Activated naive CD8-positive, alpha-beta T cell treated with anti-CD3 and anti-CD28 coated beads, Interleukin-2, amount 10 ng/mL, durations not matched to agents 7 days and 5 days (primary cell): ENCODE results near the gene GAPDH. TPM values are rescaled to one million over a fixed set of nuclear protein-coding genes. Genes with fewer than 3 reads are reported as not detected.
"Not testable (repeated sequence)": the region's sequence is repeated elsewhere in the genome, so short reads cannot be mapped to it uniquely, and the experiment has no call there.

Source experiments
- ATAC-seq: fragments of 150-1000 bp; cut with Tn5 transposase; one replicate; pipeline ENCODE4 v1.10.0; 2021; ENCODE audit warnings: low read depth, moderate library complexity
- POLR2A ChIA-PET: fragments of 350-600 bp; sonication (Branson Sonifier 250); formaldehyde crosslinking; loops from one replicate; lab custom pipeline; 2021; ENCODE audit warnings: antibody characterized with exemption; lab: Charles Lee
- DNase-seq: peaks from one replicate; pipeline ENCODE4 v3.0.0; 2021
- H3K27ac Mint-ChIP-seq: one replicate; pipeline ENCODE4 v1.8.0; 2022; ENCODE audit warnings: mild to moderate bottlenecking, mixed read lengths
- H3K27me3 Mint-ChIP-seq: one replicate; pipeline ENCODE4 v1.8.0; 2022; ENCODE audit warnings: mild to moderate bottlenecking, moderate library complexity, mixed read lengths
- H3K36me3 Mint-ChIP-seq: one replicate; pipeline ENCODE4 v1.8.0; 2021; ENCODE audit warnings: mild to moderate bottlenecking, mixed read lengths
- H3K4me1 Mint-ChIP-seq: one replicate; pipeline ENCODE4 v1.8.0; 2021; ENCODE audit warnings: mixed read lengths
- H3K4me3 Mint-ChIP-seq: one replicate; pipeline ENCODE4 v1.8.0; 2022; ENCODE audit warnings: mild to moderate bottlenecking, moderate library complexity, mixed read lengths
- H3K9me3 Mint-ChIP-seq: one replicate; pipeline ENCODE4 v1.8.0; 2021; ENCODE audit warnings: mixed read lengths
- total RNA-seq, 2 experiments: library from RNA; stranded (reverse); gene quantifications; one replicate each; pipeline ENCODE4 v1.2.3, GENCODE V29; 2021

GAPDH gene
- total RNA-seq = 1,000 to 10,000 TPM; 4,618 to 4,824 TPM

- H3K36me3 Mint-ChIP-seq = peaks cover 61% of the 10 kb centered on the region
Measured at GRCh38 chr12:6533923-6534694, at the start of gene GAPDH. TSS of gene GAPDH (plus strand) at chr12:6534517. CDS start at chr12:6534833, 316 bp downstream.

DNA sequence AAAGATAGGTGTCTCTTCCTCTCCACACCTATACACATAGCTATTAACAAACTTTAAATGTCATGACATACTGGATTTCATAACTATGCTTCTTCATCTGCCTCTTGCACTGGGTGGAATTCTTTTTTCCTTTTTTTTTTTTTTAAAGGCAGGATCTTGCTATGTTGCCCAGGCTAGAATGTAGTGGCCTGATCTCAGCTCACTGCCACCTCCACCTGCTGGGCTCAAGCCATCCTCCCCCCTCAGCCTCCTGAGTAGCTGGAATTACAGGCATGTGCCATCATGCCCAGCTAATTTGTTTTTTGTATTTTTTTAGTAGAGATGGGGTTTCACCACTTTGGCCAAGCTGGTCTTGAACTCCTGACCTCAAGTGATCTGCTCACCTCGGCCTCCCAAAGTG, 46.1 kb upstream of the GAPDH start:
- H3K36me3 Mint-ChIP-seq = peaks cover 7% of the 10 kb centered on the region
- H3K27ac Mint-ChIP-seq = no peak overlapping the region
- peaks cover 6% of the 10 kb centered on the region for H3K4me1 Mint-ChIP-seq
- H3K9me3 Mint-ChIP-seq = no peaks in the 10 kb centered on the region
- POLR2A ChIA-PET = interaction anchor here (0.7 to 1.1 kb wide), 3 partner anchors 17 to 64 kb away, joined by 4 to 8 read pairs (median 5); partner anchors contain the start of gene VAMP1
- DNase-seq (no peak), ATAC-seq (no peak)
- H3K4me3 Mint-ChIP-seq = no peak overlapping the region
- H3K27me3 Mint-ChIP-seq = no peaks in the 10 kb centered on the region

More at GRCh38 chr12:6533923-6534694, at the start of gene GAPDH:
- H3K4me1 Mint-ChIP-seq = peaks cover 37% of the 10 kb centered on the region
- POLR2A ChIA-PET = interaction anchor here (0.5 to 6.2 kb wide), 39 partner anchors 8 to 216 kb away, joined by 3 to 72 read pairs (median 5); partner anchors contain the start of genes CD27, COPS7A, MRPL51 and NOP2
- DNase-seq = peak; percentile 91
- H3K4me3 Mint-ChIP-seq = peak within 1 kb of the TSS; percentile 100
- H3K9me3 Mint-ChIP-seq = no peaks in the 10 kb centered on the region
- H3K27ac Mint-ChIP-seq = peak within 1 kb of the TSS; percentile 98
- no peaks in the 10 kb centered on the region for H3K27me3 Mint-ChIP-seq
- ATAC-seq = peak; percentile 62

DNA sequence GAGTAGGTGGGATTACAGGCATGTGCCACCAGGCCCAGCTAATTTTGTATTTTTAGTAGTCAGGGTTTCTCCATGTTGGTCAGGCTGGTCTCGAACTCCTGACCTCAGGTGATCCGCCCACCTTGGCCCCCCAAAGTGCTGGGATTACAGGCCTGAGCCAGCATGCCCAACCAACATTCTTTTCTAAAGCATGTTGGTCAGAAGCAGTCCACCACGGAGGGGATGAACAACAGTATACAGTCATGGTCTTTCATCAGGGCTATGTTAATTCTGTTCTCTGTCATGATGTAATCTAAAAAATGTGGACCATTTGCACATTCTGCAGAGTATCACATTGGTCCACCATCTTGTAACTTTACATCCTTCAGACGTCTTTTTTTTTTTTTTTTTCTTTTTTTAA, 44.9 kb upstream of the GAPDH start:
- Mint-ChIP-seq H3K4me3 (no peak overlapping the region), H3K36me3 (peaks cover 7% of the 10 kb centered on the region), H3K9me3 (no peaks in the 10 kb centered on the region), H3K27ac (no peak overlapping the region), H3K4me1 (peaks cover 6% of the 10 kb centered on the region), H3K27me3 (no peaks in the 10 kb centered on the region)
- DNase-seq = no peak
- POLR2A ChIA-PET = interaction anchor here (0.6 to 1.1 kb wide), 5 partner anchors 19 to 383 kb away, joined by 3 to 7 read pairs (median 4); partner anchors contain the start of gene VAMP1
- no peak for ATAC-seq

DNA sequence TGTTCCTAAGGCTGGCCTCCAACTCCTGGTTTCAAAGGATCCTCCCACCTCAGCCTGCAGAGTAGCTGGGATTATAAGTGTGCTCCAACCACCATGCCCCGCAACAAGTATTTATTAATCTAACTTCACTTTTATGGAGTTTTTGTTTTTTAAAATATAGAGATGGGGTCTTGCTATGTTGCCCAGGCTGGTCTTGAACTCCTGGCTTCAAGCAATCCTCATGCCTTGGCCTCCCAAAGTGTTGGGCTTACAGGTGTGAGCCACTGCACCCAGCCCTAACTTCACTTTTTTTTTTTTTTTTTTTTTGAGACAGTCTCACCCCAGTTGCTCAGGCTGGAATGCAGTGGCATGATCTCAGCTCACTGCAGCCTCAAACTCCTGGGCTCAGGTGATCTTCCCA, 43.6 kb upstream of the GAPDH start:
- H3K27me3 Mint-ChIP-seq, H3K4me3 Mint-ChIP-seq, DNase-seq, ATAC-seq, H3K9me3 Mint-ChIP-seq, H3K27ac Mint-ChIP-seq: not testable (repeated sequence)
- peaks cover 14% of the 10 kb centered on the region for H3K4me1 Mint-ChIP-seq
- H3K36me3 Mint-ChIP-seq = peaks cover 14% of the 10 kb centered on the region
- POLR2A ChIA-PET = interaction anchor here (0.8 to 5.6 kb wide), 3 partner anchors 20 to 233 kb away, joined by 3 to 108 read pairs (median 44); partner anchors contain the start of genes COPS7A, GAPDH and VAMP1

DNA sequence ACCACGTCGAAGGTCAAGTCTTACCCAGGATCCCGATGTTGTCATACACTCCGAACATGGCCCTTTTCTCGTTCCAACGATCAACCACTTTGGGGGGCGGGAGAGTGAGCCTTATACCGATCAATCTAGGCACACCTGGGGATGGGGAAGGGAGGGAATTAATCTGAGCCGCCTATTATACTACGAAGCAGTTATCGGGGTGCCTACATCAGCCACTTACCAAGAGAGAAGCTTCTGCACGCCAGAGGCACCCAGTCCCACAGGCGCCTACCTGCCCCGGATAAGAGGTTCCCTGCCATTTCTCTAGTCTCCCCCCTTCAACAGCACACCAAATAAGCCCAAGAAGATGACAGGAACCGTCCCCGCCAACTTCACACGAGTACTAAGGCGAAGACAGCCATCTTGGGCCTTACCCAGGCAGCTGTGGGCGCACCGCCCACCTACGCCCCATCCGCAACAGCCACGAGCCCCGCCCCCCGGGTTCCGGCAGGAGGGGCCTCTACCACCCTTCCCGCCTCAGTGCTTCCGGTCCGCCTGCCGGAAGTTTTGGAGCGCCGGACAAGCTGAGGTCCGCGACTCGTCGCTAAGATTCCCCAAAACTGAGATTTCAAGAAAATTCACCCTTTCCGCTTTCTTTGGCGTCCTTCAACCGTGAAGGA, 41.4 kb upstream of the GAPDH start, which contains the start of gene MRPL51:
TSS of gene MRPL51 (minus strand) at position 425 of the 659 bp plus-strand sequence. CDS start at position 299, 126 bp downstream.
- DNase-seq (peak; percentile 99), ATAC-seq (peak; percentile 66)
- no peaks in the 10 kb centered on the region for H3K9me3 Mint-ChIP-seq

DNA sequence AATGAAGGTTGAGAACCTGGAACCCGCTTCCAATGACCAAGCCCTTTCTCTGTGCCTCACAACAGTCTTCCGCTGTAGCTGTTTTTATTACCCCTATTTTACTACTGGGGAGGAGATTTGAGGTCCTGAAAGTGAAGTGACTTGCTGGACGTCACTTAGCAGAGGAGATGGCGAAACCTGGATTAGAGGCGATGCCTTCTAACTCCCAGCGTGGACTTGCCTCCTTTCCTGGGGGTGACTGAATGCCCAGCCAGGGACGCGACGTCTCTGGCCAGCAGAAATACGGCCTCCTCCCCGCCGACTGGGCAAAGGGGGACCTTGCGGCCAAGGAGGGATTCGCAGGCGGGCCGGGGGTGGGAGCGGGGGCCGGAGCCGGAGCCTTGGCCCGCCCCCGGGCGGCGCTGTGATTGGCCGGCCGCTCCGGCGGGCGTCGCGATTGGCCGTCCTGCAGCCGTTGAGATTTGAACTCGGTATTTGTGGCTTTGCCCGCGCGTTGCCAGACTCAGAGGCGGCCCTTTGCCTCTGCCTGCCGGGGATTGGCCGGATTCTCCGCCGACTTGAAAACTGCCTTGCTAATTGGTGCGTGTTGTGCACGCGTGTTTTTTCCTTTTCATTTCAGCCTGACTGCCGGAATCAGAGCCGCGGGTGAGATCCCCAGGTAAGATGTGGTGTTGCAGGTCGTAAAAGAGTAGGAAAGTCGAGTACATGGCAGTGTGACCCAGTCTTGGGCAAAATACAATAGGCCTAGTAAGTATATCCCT, 40.6 kb upstream of the GAPDH start, which contains the start of gene NCAPD2:
TSS of gene NCAPD2 (plus strand) at position 606 of the 761 bp plus-strand sequence. CDS start 997 bp downstream, outside the sequence.
- DNase-seq = peak; percentile 94
- H3K27ac Mint-ChIP-seq = peak within 1 kb of the TSS; percentile 97
- H3K4me1 Mint-ChIP-seq = peaks cover 28% of the 10 kb centered on the region
- ATAC-seq = peak; percentile 87
- H3K27me3 Mint-ChIP-seq = no peaks in the 10 kb centered on the region
- POLR2A ChIA-PET = interaction anchor here (0.6 to 5.6 kb wide), 30 partner anchors 9 to 453 kb away, joined by 3 to 108 read pairs (median 4); partner anchors contain the start of genes COPS7A, GAPDH, MLF2 and SPSB2
- peak within 1 kb of the TSS; percentile 97 for H3K4me3 Mint-ChIP-seq
- no peaks in the 10 kb centered on the region for H3K9me3 Mint-ChIP-seq
- peaks cover 25% of the 10 kb centered on the region for H3K36me3 Mint-ChIP-seq

More for the DNA sequence above, 41.4 kb upstream of the GAPDH start, which contains the start of gene MRPL51:
- Mint-ChIP-seq H3K27ac (peak within 1 kb of the TSS; percentile 97), H3K4me3 (peak within 1 kb of the TSS; percentile 97), H3K36me3 (peaks cover 24% of the 10 kb centered on the region), H3K27me3 (no peaks in the 10 kb centered on the region), H3K4me1 (peaks cover 25% of the 10 kb centered on the region)
- POLR2A ChIA-PET = interaction anchor here (0.6 to 5.6 kb wide), 23 partner anchors 9 to 453 kb away, joined by 3 to 108 read pairs (median 4); partner anchors contain the start of genes COPS7A, GAPDH, MLF2 and SPSB2

- Mint-ChIP-seq H3K36me3 (peaks cover 28% of the 10 kb centered on the region), H3K4me3 (peak overlapping the region; percentile 96), H3K4me1 (peaks cover 28% of the 10 kb centered on the region), H3K9me3 (no peaks in the 10 kb centered on the region), H3K27me3 (no peaks in the 10 kb centered on the region), H3K27ac (peak overlapping the region; percentile 97)
- ATAC-seq = peak; percentile 5
- POLR2A ChIA-PET = interaction anchor here (0.6 to 5.6 kb wide), 15 partner anchors 8 to 118 kb away, joined by 3 to 108 read pairs (median 3); partner anchors contain the start of genes GAPDH, NOP2 and VAMP1
- DNase-seq = no peak
Measured at GRCh38 chr12:6494258-6494743, 40.0 kb upstream of the GAPDH start.

DNA sequence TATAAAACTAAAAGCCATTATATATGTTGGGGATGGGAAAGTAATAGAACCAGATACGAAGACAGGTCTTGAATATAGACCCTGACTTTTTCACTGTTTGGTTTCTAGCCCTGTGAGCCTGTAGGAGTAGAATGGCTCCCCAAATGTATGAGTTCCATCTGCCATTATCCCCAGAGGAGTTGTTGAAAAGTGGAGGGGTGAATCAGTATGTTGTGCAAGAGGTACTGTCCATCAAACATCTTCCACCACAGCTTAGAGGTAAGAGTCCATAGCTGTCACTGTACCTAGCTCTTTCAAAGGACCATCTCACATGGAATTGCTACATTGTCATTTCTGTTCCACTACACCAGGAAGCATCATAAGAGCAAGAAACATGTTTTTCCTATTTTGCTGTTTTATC, 39.3 kb upstream of the GAPDH start:
- Mint-ChIP-seq H3K4me3 (peak overlapping the region; percentile 96), H3K27me3 (no peaks in the 10 kb centered on the region), H3K9me3 (no peaks in the 10 kb centered on the region), H3K4me1 (peaks cover 28% of the 10 kb centered on the region), H3K27ac (peak overlapping the region; percentile 97), H3K36me3 (peaks cover 28% of the 10 kb centered on the region)
- POLR2A ChIA-PET = interaction anchor here (0.6 to 5.6 kb wide), 16 partner anchors 9 to 169 kb away, joined by 3 to 108 read pairs (median 3); partner anchors contain the start of genes GAPDH, NOP2 and VAMP1
- no peak for ATAC-seq
- DNase-seq = no peak

- H3K4me3 Mint-ChIP-seq = peak overlapping the region; percentile 56
- H3K36me3 Mint-ChIP-seq = peaks cover 21% of the 10 kb centered on the region
- POLR2A ChIA-PET = interaction anchor here (0.6 to 3.9 kb wide), 7 partner anchors 9 to 44 kb away, joined by 3 to 36 read pairs (median 4); partner anchors contain the start of gene GAPDH
- not testable (repeated sequence) for H3K27me3 Mint-ChIP-seq, ATAC-seq, H3K9me3 Mint-ChIP-seq, DNase-seq, H3K27ac Mint-ChIP-seq
- H3K4me1 Mint-ChIP-seq = peaks cover 23% of the 10 kb centered on the region
Measured at GRCh38 chr12:6497291-6497690, 37.0 kb upstream of the GAPDH start.

GRCh38 chr12:6500466-6500865, 33.9 kb upstream of the GAPDH start:
- POLR2A ChIA-PET = interaction anchor here (0.8 to 1.7 kb wide), 5 partner anchors 30 to 75 kb away, joined by 3 to 5 read pairs (median 4); partner anchors contain the start of genes GAPDH and VAMP1
- Mint-ChIP-seq H3K27ac (no peak overlapping the region), H3K27me3 (no peaks in the 10 kb centered on the region), H3K9me3 (no peaks in the 10 kb centered on the region), H3K36me3 (peaks cover 22% of the 10 kb centered on the region), H3K4me3 (no peak overlapping the region), H3K4me1 (peaks cover 18% of the 10 kb centered on the region)
- DNase-seq (no peak), ATAC-seq (no peak)

- Mint-ChIP-seq H3K36me3 (peaks cover 32% of the 10 kb centered on the region), H3K27ac (no peak overlapping the region), H3K9me3 (no peaks in the 10 kb centered on the region), H3K4me3 (no peak overlapping the region), H3K27me3 (no peaks in the 10 kb centered on the region), H3K4me1 (peaks cover 7% of the 10 kb centered on the region)
- DNase-seq (no peak), ATAC-seq (no peak)
- POLR2A ChIA-PET = interaction anchor here (0.8 to 1.2 kb wide), 4 partner anchors 10 to 30 kb away, joined by 3 read pairs; partner anchors contain the start of gene GAPDH
Measured at GRCh38 chr12:6507102-6507998, 27.0 kb upstream of the GAPDH start.
